BLaER1 treated with 17β-estradiol and CSF1 and Interleukin-3, amounts not matched to agents 10 nM and 100 nM (cell line): ENCODE measurements around the gene MYRF.

Experiments
- H3K27ac ChIP-seq, 11 experiments: shearing (Covaris generic); formaldehyde crosslinking; 2 replicates each; pipeline ENCODE4 v1.8.1; 2022
- H3K27me3 ChIP-seq, 11 experiments: shearing (Covaris generic); formaldehyde crosslinking; 2 replicates each; pipeline ENCODE4 v1.8.1; 2022
- H3K36me3 ChIP-seq, 11 experiments: shearing (Covaris generic); formaldehyde crosslinking; 2 replicates each; pipeline ENCODE4 v1.8.1; 2022
- H3K4me1 ChIP-seq, 10 experiments: shearing (Covaris generic); formaldehyde crosslinking; 2 replicates each; pipeline ENCODE4 v1.8.1; 2022
- H3K4me2 ChIP-seq, 11 experiments: shearing (Covaris generic); formaldehyde crosslinking; 2 replicates each; pipeline ENCODE4 v1.8.1; 2022
- H3K4me3 ChIP-seq, 10 experiments: shearing (Covaris generic); formaldehyde crosslinking; 2 replicates each; pipeline ENCODE4 v1.8.1; 2022
- H3K9ac ChIP-seq, 11 experiments: shearing (Covaris generic); formaldehyde crosslinking; 2 replicates each; pipeline ENCODE4 v1.8.1; 2022
- H3K9me3 ChIP-seq, 11 experiments: shearing (Covaris generic); formaldehyde crosslinking; replicated peaks in 1 of 11; 2 replicates each; pipeline ENCODE4 v1.8.1; 2022
- H4K20me1 ChIP-seq, 11 experiments: shearing (Covaris generic); formaldehyde crosslinking; 2 replicates each; pipeline ENCODE4 v1.8.1; 2022
- Cebpa-rat ChIP-seq, 11 experiments: shearing (Covaris generic); IDR thresholded peaks; 2 replicates each; pipeline ENCODE4 v1.8.1; 2022

Gene MYRF

DNA sequence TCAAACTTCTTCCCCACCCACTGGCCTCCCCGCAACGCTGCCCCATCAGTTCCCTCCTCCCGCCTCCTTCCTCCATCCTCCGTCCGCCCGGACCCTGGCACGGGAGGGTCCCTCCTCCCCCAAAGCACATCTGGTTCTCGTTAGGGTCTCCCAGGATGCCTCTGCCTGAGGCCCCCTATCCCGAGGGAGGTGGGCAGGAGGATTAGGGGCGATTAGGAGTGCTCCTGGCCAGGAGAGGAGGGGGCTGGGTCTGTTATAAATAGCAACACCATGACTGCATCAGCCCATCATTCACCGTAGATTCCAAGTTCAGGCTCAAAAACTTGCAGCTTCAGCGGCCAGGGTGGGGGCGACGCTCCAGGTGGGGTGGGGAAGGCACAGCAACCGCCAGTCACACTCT, 10.4 kb downstream of the MYRF start:
- Histone ChIP-seq H4K20me1 (no peaks in the 10 kb centered on the region), H3K9me3 (no peaks in the 10 kb centered on the region), H3K36me3 (no peaks in the 10 kb centered on the region), H3K27me3 (no peaks in the 10 kb centered on the region), H3K4me1 (peaks cover under 1 to 15% (median 5%) of the 10 kb centered on the region in 10 experiments; a peak in 16 of 20 replicates), H3K9ac (no peak overlapping the region; a peak in 1 of 22 replicates), H3K27ac (no peak overlapping the region), H3K4me2 (no peak overlapping the region), H3K4me3 (no peak overlapping the region)
- TF ChIP-seq Cebpa-rat (IDR thresholded peaks at IDR 0.05) = no peak

DNA sequence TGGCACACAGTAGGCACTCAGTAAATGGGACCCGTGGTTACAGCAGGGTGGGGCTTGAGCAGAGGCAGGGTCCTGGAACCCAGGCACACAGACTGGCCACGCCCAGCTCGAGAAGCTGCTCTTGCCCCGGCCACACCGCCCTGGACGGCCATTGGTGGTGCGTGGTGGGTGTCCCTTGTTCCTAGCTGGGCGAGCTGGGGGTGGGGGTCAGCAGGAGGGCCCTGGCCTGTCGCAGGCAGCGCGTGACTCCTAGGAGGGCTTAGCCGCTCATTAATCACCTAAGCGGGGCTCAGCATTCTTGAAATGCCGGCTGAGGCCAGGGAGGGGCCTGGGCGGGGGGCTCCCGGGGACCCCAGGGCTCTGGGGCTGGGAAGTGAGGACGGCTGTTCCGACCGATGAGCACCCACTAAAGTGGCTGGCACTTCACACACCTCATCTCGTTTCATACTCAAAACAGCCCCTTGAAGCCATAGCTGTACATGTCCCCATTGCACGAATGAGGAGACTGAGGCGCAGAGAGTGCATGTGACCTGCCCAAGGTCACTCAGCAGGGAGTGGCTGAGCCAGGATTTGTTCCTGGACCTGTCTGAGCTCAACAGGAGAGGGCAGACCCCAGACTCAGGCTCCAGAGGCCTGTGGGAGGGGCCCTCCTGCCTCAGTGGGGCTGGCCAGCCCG, 11.6 kb downstream of the MYRF start:
- H3K9ac ChIP-seq = no peak overlapping the region
- no peak overlapping the region for H3K4me2 ChIP-seq
- H3K27ac ChIP-seq = no peak overlapping the region
- H3K36me3 ChIP-seq = no peaks in the 10 kb centered on the region
- no peaks in the 10 kb centered on the region for H3K27me3 ChIP-seq
- no peaks in the 10 kb centered on the region for H4K20me1 ChIP-seq
- H3K4me1 ChIP-seq = peaks cover 5 to 18% (median 11%) of the 10 kb centered on the region in 10 experiments; a peak in 18 of 20 replicates
- no peak for TF ChIP-seq Cebpa-rat (IDR thresholded peaks at IDR 0.05)
- no peaks in the 10 kb centered on the region for H3K9me3 ChIP-seq
- H3K4me3 ChIP-seq = no peak overlapping the region

- Histone ChIP-seq H3K9me3 (no peaks in the 10 kb centered on the region), H3K27me3 (no peaks in the 10 kb centered on the region), H3K4me2 (no peak overlapping the region), H3K36me3 (no peaks in the 10 kb centered on the region), H3K4me1 (peaks cover 5 to 21% (median 14%) of the 10 kb centered on the region in 10 experiments; a peak in 18 of 20 replicates), H4K20me1 (no peaks in the 10 kb centered on the region), H3K9ac (no peak overlapping the region), H3K4me3 (no peak overlapping the region), H3K27ac (no peak overlapping the region)
- TF ChIP-seq Cebpa-rat (IDR thresholded peaks at IDR 0.05) = no peak
Observed at GRCh38 chr11:61764606-61765260, 12.3 kb downstream of the MYRF start.

DNA sequence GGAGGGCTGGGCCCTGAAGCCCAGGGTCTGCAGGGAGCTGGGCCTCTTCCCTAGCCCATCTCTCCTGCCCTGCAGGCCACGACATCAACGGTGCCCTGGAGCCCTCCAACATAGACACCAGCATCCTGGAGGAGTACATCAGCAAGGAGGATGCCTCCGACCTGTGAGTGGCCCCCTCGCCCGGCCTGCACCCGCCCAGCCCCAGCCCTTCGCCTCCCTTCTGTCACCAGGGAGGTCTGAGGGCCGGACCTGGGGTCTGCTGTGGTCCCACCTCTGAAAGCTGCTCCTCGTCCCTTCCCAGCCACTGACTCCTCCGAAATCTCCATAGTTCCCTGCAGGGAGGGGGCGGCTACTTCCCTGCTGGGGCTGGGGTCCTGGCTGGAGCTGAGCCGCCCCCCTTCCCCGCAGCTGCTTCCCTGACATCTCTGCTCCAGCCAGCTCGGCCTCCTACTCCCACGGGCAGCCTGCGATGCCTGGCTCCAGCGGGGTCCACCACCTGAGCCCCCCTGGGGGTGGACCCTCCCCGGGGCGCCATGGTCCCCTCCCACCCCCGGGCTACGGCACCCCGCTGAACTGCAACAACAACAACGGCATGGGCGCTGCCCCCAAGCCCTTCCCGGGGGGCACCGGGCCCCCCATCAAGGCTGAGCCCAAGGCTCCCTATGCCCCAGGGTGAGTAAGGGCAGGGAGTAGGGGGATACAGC, 13.3 kb downstream of the MYRF start:
- Histone ChIP-seq H3K36me3 (no peaks in the 10 kb centered on the region), H3K27ac (no peak overlapping the region), H3K4me3 (no peak overlapping the region)

DNA sequence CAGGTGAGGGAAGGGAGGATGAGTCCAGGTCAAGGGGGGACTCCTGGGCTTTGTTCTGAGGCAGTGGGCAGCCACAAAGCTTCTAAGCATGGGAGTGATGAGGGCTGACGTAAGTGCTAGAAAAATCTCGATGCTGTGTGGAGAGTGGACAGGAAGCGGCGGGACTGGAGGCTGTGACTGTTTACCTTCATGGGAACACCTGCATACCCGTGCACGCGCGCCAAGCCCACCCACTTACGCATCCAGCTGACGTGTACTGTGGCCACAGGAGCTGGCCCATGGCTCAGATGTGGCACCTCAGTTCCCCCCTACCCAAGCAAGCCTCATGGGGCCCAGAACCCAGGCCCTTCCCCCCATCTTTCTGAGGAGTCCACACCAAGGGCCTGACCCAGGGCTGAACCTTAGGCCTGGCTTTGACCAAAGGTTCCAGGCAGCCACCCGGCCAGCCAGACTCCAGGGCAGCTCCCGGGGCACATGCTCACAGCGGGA, 14.0 kb downstream of the MYRF start:
- no peak overlapping the region for H3K9ac ChIP-seq
- H3K27ac ChIP-seq = no peak overlapping the region
- peaks cover 9 to 29% (median 19%) of the 10 kb centered on the region in 10 experiments for H3K4me1 ChIP-seq

More for the DNA sequence above, 13.3 kb downstream of the MYRF start:
- Histone ChIP-seq H3K9ac (no peak overlapping the region), H3K4me2 (no peak overlapping the region), H3K27me3 (no peaks in the 10 kb centered on the region), H3K9me3 (no peaks in the 10 kb centered on the region), H4K20me1 (no peaks in the 10 kb centered on the region), H3K4me1 (peaks cover 5 to 22% (median 14%) of the 10 kb centered on the region in 10 experiments; a peak in 19 of 20 replicates)
- no peak for TF ChIP-seq Cebpa-rat (IDR thresholded peaks at IDR 0.05)

DNA sequence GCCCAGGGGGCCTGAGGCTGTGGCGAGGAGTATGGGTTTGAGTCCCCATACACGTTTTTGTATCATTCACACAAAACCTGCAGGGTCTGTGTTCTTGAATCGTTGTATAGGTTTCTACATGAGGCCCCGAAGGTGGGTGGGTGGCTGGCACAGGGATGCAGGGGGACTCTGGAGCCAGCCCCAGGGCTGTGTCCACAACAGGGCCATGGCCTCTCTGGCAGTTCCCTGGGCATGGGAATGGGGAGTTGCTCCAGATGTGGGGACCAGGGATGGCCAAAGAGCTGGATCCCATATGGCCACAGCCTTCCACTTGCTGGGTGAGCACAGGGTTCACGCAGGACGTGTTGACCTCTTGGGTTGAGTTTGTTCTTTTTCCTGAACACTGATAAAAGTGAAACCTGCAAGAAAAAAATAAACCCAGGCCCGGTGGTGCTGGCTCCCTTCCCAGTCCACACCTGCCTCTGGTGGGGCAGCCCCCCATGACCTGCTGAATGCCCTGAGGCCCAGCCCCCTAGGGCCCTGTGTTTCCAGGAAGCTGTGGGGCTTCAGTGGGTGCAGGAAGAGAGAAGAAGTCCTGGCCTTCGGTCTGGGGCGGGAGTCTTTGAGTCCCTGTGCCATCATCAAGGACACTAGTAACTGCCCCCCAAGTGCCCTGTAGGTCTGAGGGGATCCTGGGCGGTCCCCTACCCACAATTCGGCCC, 16.1 kb downstream of the MYRF start:
- no peak for TF ChIP-seq Cebpa-rat (IDR thresholded peaks at IDR 0.05)
- Histone ChIP-seq H3K9me3 (no peaks in the 10 kb centered on the region), H3K4me3 (no peak overlapping the region), H3K27ac (peak overlapping the region in 2 of 11 experiments; percentile 8 to 28; a peak in 2 of 22 replicates), H4K20me1 (no peaks in the 10 kb centered on the region), H3K27me3 (no peaks in the 10 kb centered on the region), H3K9ac (peak overlapping the region in 5 of 11 experiments; percentile 2 to 38 (median 27); a peak in 4 of 22 replicates), H3K4me1 (peaks cover 20 to 50% (median 28%) of the 10 kb centered on the region in 10 experiments), H3K4me2 (peak overlapping the region in 9 of 11 experiments; percentile 18 to 73 (median 58); a peak in 15 of 22 replicates), H3K36me3 (no peaks in the 10 kb centered on the region)

More for the DNA sequence above, 14.0 kb downstream of the MYRF start:
- peak overlapping the region in 2 of 11 experiments; percentile 6 to 33; a peak in 2 of 22 replicates for H3K4me2 ChIP-seq
- no peak overlapping the region for H3K4me3 ChIP-seq
- no peaks in the 10 kb centered on the region for H4K20me1 ChIP-seq
- no peaks in the 10 kb centered on the region for H3K36me3 ChIP-seq
- no peaks in the 10 kb centered on the region for H3K27me3 ChIP-seq
- H3K9me3 ChIP-seq = no peaks in the 10 kb centered on the region
- no peak for TF ChIP-seq Cebpa-rat (IDR thresholded peaks at IDR 0.05)

DNA sequence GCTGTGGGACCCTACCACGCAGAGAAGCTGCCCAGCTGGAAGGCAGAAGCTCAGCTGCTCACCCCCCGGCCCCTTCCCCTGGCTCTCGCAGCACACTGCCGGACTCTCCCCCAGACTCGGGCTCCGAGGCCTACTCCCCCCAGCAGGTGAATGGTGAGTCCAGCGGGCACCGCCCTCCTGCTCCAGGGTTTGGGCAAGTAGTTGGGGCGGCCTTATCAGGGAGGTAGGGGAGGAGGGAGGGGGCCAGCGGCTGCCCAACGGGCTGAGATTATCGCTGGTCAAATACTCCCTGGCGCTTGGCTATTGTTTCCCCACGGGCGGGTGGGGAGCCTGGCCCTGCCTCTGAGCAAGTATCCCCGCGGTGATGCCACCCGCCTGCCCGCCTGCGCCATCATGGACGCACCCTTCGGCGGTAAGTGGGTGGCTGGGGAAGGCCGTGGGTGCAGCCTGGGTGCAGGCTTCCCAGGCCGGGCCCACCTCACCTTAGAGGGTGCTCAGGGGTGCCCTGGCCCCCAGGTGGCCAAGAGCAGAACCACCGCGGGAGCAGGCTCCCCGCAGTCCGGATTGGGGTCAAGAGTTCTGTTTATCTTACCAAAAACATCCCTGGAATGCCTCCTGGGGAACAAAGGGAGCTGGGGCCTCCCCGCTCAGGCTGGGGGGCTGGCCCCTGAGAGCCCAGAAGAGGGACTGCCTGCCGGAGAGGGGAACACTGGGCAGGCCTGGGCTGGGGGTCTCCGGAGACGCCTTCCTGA, 16.9 kb downstream of the MYRF start:
- Histone ChIP-seq H3K9me3 (no peaks in the 10 kb centered on the region), H3K36me3 (no peaks in the 10 kb centered on the region), H3K4me2 (peak overlapping the region in 9 of 11 experiments; percentile 18 to 73 (median 58); a peak in 15 of 22 replicates), H3K4me1 (peaks cover 20 to 51% (median 30%) of the 10 kb centered on the region in 10 experiments), H3K27me3 (no peaks in the 10 kb centered on the region), H3K4me3 (no peak overlapping the region), H3K9ac (peak overlapping the region in 5 of 11 experiments; percentile 2 to 38 (median 27); a peak in 4 of 22 replicates), H4K20me1 (no peaks in the 10 kb centered on the region), H3K27ac (peak overlapping the region in 2 of 11 experiments; percentile 8 to 28; a peak in 1 of 22 replicates)
- no peak for TF ChIP-seq Cebpa-rat (IDR thresholded peaks at IDR 0.05)
